HEK293 (cell line): Measurements from ENCODE around the gene CWF19L2.

Experiments used
- CTCF ChIP-seq: fragments of 450-650 bp; formaldehyde crosslinking; IDR thresholded peaks from 2 replicates; pipeline ENCODE4 v1.5.1; 2016; ENCODE audit warnings: missing biosample characterization, missing genetic modification characterization
- ZBTB7A ChIP-seq: fragments of 450-650 bp; formaldehyde crosslinking; IDR thresholded peaks from 2 replicates; pipeline ENCODE4 v1.5.1; 2016; ENCODE audit warnings: low read depth, missing biosample characterization, missing genetic modification characterization
- ZNF112 ChIP-seq: fragments of 450-650 bp; formaldehyde crosslinking; IDR thresholded peaks from 2 replicates; pipeline ENCODE4 v1.5.0; 2017; ENCODE audit warnings: missing biosample characterization, missing genetic modification characterization
- ZNF292 ChIP-seq: fragments of 450-650 bp; formaldehyde crosslinking; IDR thresholded peaks from 2 replicates; pipeline ENCODE4 v1.5.1; 2016; ENCODE audit warnings: low read depth, missing biosample characterization, missing genetic modification characterization, borderline replicate concordance
- ZNF398 ChIP-seq: fragments of 450-650 bp; formaldehyde crosslinking; IDR thresholded peaks from 2 replicates; pipeline ENCODE4 v1.5.1; 2017; ENCODE audit warnings: missing biosample characterization, missing genetic modification characterization
- ZNF830 ChIP-seq: fragments of 450-650 bp; IDR thresholded peaks from 2 replicates; pipeline ENCODE4 v1.5.0; 2018; ENCODE audit warnings: missing biosample characterization, missing genetic modification characterization, low read depth, mild to moderate bottlenecking, moderate library complexity
- ZSCAN23 ChIP-seq: fragments of 450-650 bp; formaldehyde crosslinking; IDR thresholded peaks from 2 replicates; pipeline ENCODE4 v1.5.1; 2016; ENCODE audit warnings: missing biosample characterization, missing genetic modification characterization

GRCh38 chr11:107413352-107413751, 44.3 kb downstream of the CWF19L2 start:
- TF ChIP-seq CTCF (tag by site-specific recombination) (no peak), ZNF830 (tag by site-specific recombination) (no peak), ZBTB7A (tag by site-specific recombination) (no peak), ZNF292 (tag by site-specific recombination) (no peak), ZNF398 (tag by site-specific recombination) (no peak), ZSCAN23 (tag by site-specific recombination) (no peak), ZNF112 (no peak)
